B cell (primary cell): ENCODE data around the gene KIF17. TPM values are rescaled to one million over a fixed set of nuclear protein-coding genes. Genes with fewer than 3 reads are reported as not detected.

ENCODE experiments used
- ATAC-seq: fragments of 200-7000 bp; cut with Tn5 transposase; one replicate; pipeline ENCODE4 v1.10.0; 2021; ENCODE audit warnings: low read depth, mild to moderate bottlenecking, moderate number of reproducible peaks, moderate library complexity
- CTCF ChIA-PET: fragments of 350-600 bp; sonication (Branson Sonifier 250); formaldehyde crosslinking; loops from one replicate; lab custom pipeline; 2021; ENCODE audit warnings: antibody characterized with exemption, inconsistent platforms; lab: Charles Lee
- POLR2A ChIA-PET: fragments of 350-600 bp; sonication (Branson Sonifier 250); formaldehyde crosslinking; loops from one replicate; lab custom pipeline; 2021; ENCODE audit warnings: antibody characterized with exemption; lab: Charles Lee
- DNase-seq: peaks from one replicate; pipeline ENCODE4 v3.0.0; 2013
- H2AFZ ChIP-seq: 2 replicates; pipeline ENCODE4 v1.6.1; 2012; ENCODE audit warnings: mild to moderate bottlenecking, low read depth, low read length; ENCODE audit not compliant: insufficient read depth, poor library complexity, severe bottlenecking
- H3K27ac ChIP-seq, 2 donors: 1 replicate in 1 of 2; 2 replicates in 1 of 2; pipeline ENCODE4 v1.5.1; 2012 to 2013; ENCODE audit warnings: low read length in 2 of 2, mild to moderate bottlenecking in 2 of 2, moderate library complexity in 1 of 2
- H3K27me3 ChIP-seq, 4 experiments: fragments of 200-600 bp in 1 of 4; sonication (generic) in 1 of 4; replicated peaks in 1 of 4; 1 replicate in 2 of 4; 2 replicates in 2 of 4; pipeline versions ENCODE4 v1.6.1 to v1.7.0; 2013 to 2016; ENCODE audit warnings: low read length in 3 of 4, mild to moderate bottlenecking in 2 of 4, mixed read lengths in 1 of 4, moderate library complexity in 1 of 4; ENCODE audit not compliant: insufficient read depth in 4 of 4, control insufficient read depth in 3 of 4; ENCODE audit errors: control extremely low read depth in 1 of 4
- H3K36me3 ChIP-seq, 2 experiments: replicated peaks in 1 of 2; 1 replicate in 1 of 2; 2 replicates in 1 of 2; pipeline versions ENCODE4 v1.6.1 to v1.7.1; 2013; ENCODE audit warnings: low read length in 1 of 2; ENCODE audit not compliant: insufficient read depth in 2 of 2, control insufficient read depth in 1 of 2; ENCODE audit errors: control extremely low read depth in 1 of 2, extremely low read depth in 1 of 2
- H3K4me1 ChIP-seq, 2 donors: fragments of 200-600 bp in 1 of 2; sonication (generic) in 1 of 2; 1 replicate in 1 of 2; 2 replicates in 1 of 2; pipeline versions ENCODE4 v1.5.1 to v1.6.1; 2013 to 2017; ENCODE audit warnings: low read length in 2 of 2; ENCODE audit not compliant: control insufficient read depth in 2 of 2, insufficient read depth in 2 of 2
- H3K4me2 ChIP-seq: replicated peaks from 2 replicates; pipeline ENCODE3; 2012; ENCODE audit warnings: mild to moderate bottlenecking, low read depth, low read length; ENCODE audit not compliant: poor library complexity, severe bottlenecking
- H3K4me3 ChIP-seq, 5 experiments: fragments of 200-600 bp in 1 of 5; sonication (generic) in 1 of 5; 1 replicate in 3 of 5; 2 replicates in 2 of 5; pipeline versions ENCODE4 v1.5.1 to v1.7.0; 2011 to 2016; ENCODE audit warnings: low read length in 4 of 5, mild to moderate bottlenecking in 4 of 5, low read depth in 2 of 5, control low read depth in 1 of 5, moderate library complexity in 1 of 5; ENCODE audit not compliant: insufficient read depth in 1 of 5; ENCODE audit errors: control extremely low read depth in 1 of 5, extremely low read depth in 1 of 5
- H3K79me2 ChIP-seq: fragments of 200-600 bp; sonication (generic); one replicate; pipeline ENCODE4 v1.6.0; 2016; ENCODE audit warnings: low read length; ENCODE audit not compliant: control insufficient read depth, insufficient read depth
- H3K9ac ChIP-seq: fragments of 200-600 bp; sonication (generic); 2 replicates; pipeline ENCODE4 v1.6.1; 2017; ENCODE audit warnings: mild to moderate bottlenecking, low read length, moderate library complexity
- H3K9me3 ChIP-seq, 3 donors: one replicate each; pipeline versions ENCODE4 v1.6.1 to v1.7.1; 2013; ENCODE audit warnings: low read length in 2 of 3; ENCODE audit not compliant: control insufficient read depth in 2 of 3, insufficient read depth in 1 of 3; ENCODE audit errors: control extremely low read depth in 1 of 3
- H4K20me1 ChIP-seq: 2 replicates; pipeline ENCODE4 v1.6.0; 2012; ENCODE audit warnings: mild to moderate bottlenecking, low read length; ENCODE audit not compliant: insufficient read depth, control insufficient read depth, poor library complexity, severe bottlenecking
- H3K27ac Mint-ChIP-seq: one replicate; pipeline ENCODE4 v1.8.0; 2021; ENCODE audit warnings: mixed read lengths
- H3K27me3 Mint-ChIP-seq: one replicate; pipeline ENCODE4 v1.8.0; 2021; ENCODE audit warnings: mixed read lengths
- H3K4me1 Mint-ChIP-seq: one replicate; pipeline ENCODE4 v1.8.0; 2021; ENCODE audit warnings: mixed read lengths
- H3K4me3 Mint-ChIP-seq: one replicate; pipeline ENCODE4 v1.8.0; 2021; ENCODE audit warnings: mixed read lengths
- H3K9me3 Mint-ChIP-seq: one replicate; pipeline ENCODE4 v1.8.0; 2022; ENCODE audit warnings: mixed read lengths; ENCODE audit not compliant: insufficient read depth
- CTCF ChIP-seq: fragments of 200-600 bp; IDR thresholded peaks from one replicate; pipeline ENCODE4 v1.8.0; 2022; ENCODE audit warnings: antibody characterized with exemption, mild to moderate bottlenecking
- EZH2 ChIP-seq: IDR thresholded peaks from 2 replicates; pipeline ENCODE4 v1.6.1; 2012; ENCODE audit warnings: borderline replicate concordance, low read depth, mild to moderate bottlenecking, moderate library complexity, low read length; ENCODE audit not compliant: insufficient read depth, poor library complexity, severe bottlenecking
- WGBS: methylation state at CpG from one replicate; pipeline ENCODE4 v1.1.5; 2013; ENCODE audit warnings: missing lambda C conversion rate; ENCODE audit not compliant: insufficient coverage; 5-methylcytosine and 5-hydroxymethylcytosine counted together
- intact Hi-C: fragments of 100-400 bp; cut with micrococcal nuclease; formaldehyde crosslinking; loops from one replicate; pipeline ENCODE4 v1.10.0; 2022
- polyA plus RNA-seq: library from polyadenylated mRNA; depleted of rRNA; stranded (reverse); fragments of >200 nt; gene quantifications from 2 replicates; pipeline ENCODE4 v1.2.3, GENCODE V29; 2012
- total RNA-seq, 2 donors: library from RNA; stranded (reverse); fragments of 120-200 nt in 1 of 2; gene quantifications; 1 replicate in 1 of 2; 2 replicates in 1 of 2; pipeline versions ENCODE4 v1.2.3 to v1.2.4, GENCODE V29; 2013 to 2022

KIF17 gene
- total and polyA plus RNA-seq, 2 donors (not counting 1 experiment from before 2014, with no cell fraction given): not detected

GRCh38 chr1:20643080-20643479, 74.7 kb downstream of the KIF17 start:
- Mint-ChIP-seq H3K9me3 (no peaks in the 10 kb centered on the region), H3K27ac (no peak overlapping the region), H3K4me3 (no peak overlapping the region), H3K4me1 (no peaks in the 10 kb centered on the region), H3K27me3 (no peaks in the 10 kb centered on the region)
- no peaks in the 10 kb centered on the region for H4K20me1 ChIP-seq
- H3K4me3 ChIP-seq: no peak overlapping the region
- peaks cover 0 to 14% of the 10 kb centered on the region in 2 experiments for H3K36me3 ChIP-seq
- H3K4me2 ChIP-seq: no peak overlapping the region
- no peak for ATAC-seq
- TF ChIP-seq CTCF (no peak), EZH2 (no peak)
- H3K27ac ChIP-seq: no peak overlapping the region
- H2AFZ ChIP-seq: no peak overlapping the region
- WGBS: 77% methylated on average over 6 of the region's 6 CpGs
- ChIA-PET POLR2A (no interaction called here), CTCF (interaction anchor here (2.3 to 4.4 kb wide), 2 partner anchors 11 to 118 kb away, joined by 8 to 27 read pairs; partner anchors contain the start of gene PINK1)
- no peak for DNase-seq
- no peaks in the 10 kb centered on the region for H3K27me3 ChIP-seq
- H3K9ac ChIP-seq: no peak overlapping the region
- intact Hi-C loops: no loop called here
- H3K9me3 ChIP-seq: no peaks in the 10 kb centered on the region
- no peaks in the 10 kb centered on the region for H3K4me1 ChIP-seq
- no peaks in the 10 kb centered on the region for H3K79me2 ChIP-seq

GRCh38 chr1:20641975-20642374, 75.8 kb downstream of the KIF17 start:
- no peaks in the 10 kb centered on the region for H3K27me3 Mint-ChIP-seq
- ATAC-seq (no peak), DNase-seq (no peak)
- Histone ChIP-seq H3K27me3 (no peaks in the 10 kb centered on the region), H3K27ac (no peak overlapping the region), H3K36me3 (peaks cover 0 to 12% of the 10 kb centered on the region in 2 experiments), H4K20me1 (no peaks in the 10 kb centered on the region), H3K4me3 (no peak overlapping the region), H3K4me2 (no peak overlapping the region), H3K79me2 (no peaks in the 10 kb centered on the region), H3K9me3 (no peaks in the 10 kb centered on the region), H3K9ac (no peak overlapping the region), H2AFZ (no peak overlapping the region), H3K4me1 (no peaks in the 10 kb centered on the region)
- ChIA-PET POLR2A (no interaction called here), CTCF (interaction anchor here (2.3 to 4.4 kb wide), 2 partner anchors 9 to 117 kb away, joined by 8 to 27 read pairs; partner anchors contain the start of gene PINK1)
- H3K4me3 Mint-ChIP-seq: no peak overlapping the region
- no peak for TF ChIP-seq EZH2
- H3K27ac Mint-ChIP-seq: no peak overlapping the region
- no peaks in the 10 kb centered on the region for H3K4me1 Mint-ChIP-seq
- 86% methylated on average over 10 of the region's 10 CpGs for WGBS
- intact Hi-C loops: no loop called here
- no peaks in the 10 kb centered on the region for H3K9me3 Mint-ChIP-seq
